Tibial nerve (tissue), 4 donors: ENCODE data around the gene RALA. TPM values are rescaled to one million over a fixed set of nuclear protein-coding genes. Genes with fewer than 3 reads are reported as not detected.

Experiments used
- DNase-seq, 2 donors: peaks; one replicate each; pipeline ENCODE4 v3.0.0-alpha.2; 2019; ENCODE audit warnings: low spot score in 2 of 2
- H3K27ac ChIP-seq, 4 donors: fragments of 200-600 bp; sonication (generic) in 3 of 4; one replicate each; pipeline ENCODE4 v1.5.1; 2017 to 2019; ENCODE audit warnings: mild to moderate bottlenecking in 1 of 4
- H3K27me3 ChIP-seq, 2 donors: fragments of 200-600 bp; sonication (generic) in 1 of 2; one replicate each; pipeline versions ENCODE4 v1.5.1 to v1.6.0; 2017 to 2019
- H3K36me3 ChIP-seq, 3 donors: fragments of 200-600 bp; sonication (generic); one replicate each; pipeline ENCODE4 v1.5.1; 2018 to 2019
- H3K4me1 ChIP-seq, 4 donors: fragments of 200-600 bp; sonication (generic) in 3 of 4; one replicate each; pipeline ENCODE4 v1.5.1; 2017 to 2019
- H3K4me3 ChIP-seq, 4 donors: fragments of 200-600 bp; sonication (generic) in 3 of 4; one replicate each; pipeline ENCODE4 v1.5.1; 2017 to 2019; ENCODE audit warnings: mild to moderate bottlenecking in 1 of 4, moderate library complexity in 1 of 4
- H3K9me3 ChIP-seq, 4 donors: fragments of 200-600 bp; sonication (generic) in 3 of 4; one replicate each; pipeline ENCODE4 v1.5.1; 2017 to 2019
- CTCF ChIP-seq, 5 experiments: fragments of 200-600 bp in 3 of 5; fragments of 450-650 bp in 2 of 5; sonication (generic) in 3 of 5; IDR thresholded peaks; one replicate each; pipeline ENCODE4 v1.5.1; 2016 to 2019; ENCODE audit warnings: antibody characterized with exemption in 5 of 5, mild to moderate bottlenecking in 3 of 5, moderate library complexity in 2 of 5
- EP300 ChIP-seq, 2 donors: sonication (generic); formaldehyde crosslinking; IDR thresholded peaks; one replicate each; pipeline ENCODE4 v1.6.1; 2017; ENCODE audit warnings: antibody characterized with exemption in 2 of 2, mild to moderate bottlenecking in 1 of 2
- POLR2A ChIP-seq, 2 donors: fragments of 450-650 bp; IDR thresholded peaks; one replicate each; pipeline ENCODE4 v1.6.1; 2017; ENCODE audit warnings: antibody characterized with exemption in 2 of 2, mild to moderate bottlenecking in 2 of 2, moderate library complexity in 2 of 2
- WGBS, 2 donors: methylation state at CpG; one replicate each; pipeline ENCODE4 v1.1.5; 2018; 5-methylcytosine and 5-hydroxymethylcytosine counted together
- total RNA-seq, 4 donors: library from RNA; depleted of rRNA; stranded (reverse); fragments of >200 nt; gene quantifications; one replicate each; pipeline ENCODE4 v1.1.0, GENCODE V29; 2016

RALA gene
- total RNA-seq, 4 donors from 2014 or later: 16.7 to 38.2 (median 23.9) TPM

DNA sequence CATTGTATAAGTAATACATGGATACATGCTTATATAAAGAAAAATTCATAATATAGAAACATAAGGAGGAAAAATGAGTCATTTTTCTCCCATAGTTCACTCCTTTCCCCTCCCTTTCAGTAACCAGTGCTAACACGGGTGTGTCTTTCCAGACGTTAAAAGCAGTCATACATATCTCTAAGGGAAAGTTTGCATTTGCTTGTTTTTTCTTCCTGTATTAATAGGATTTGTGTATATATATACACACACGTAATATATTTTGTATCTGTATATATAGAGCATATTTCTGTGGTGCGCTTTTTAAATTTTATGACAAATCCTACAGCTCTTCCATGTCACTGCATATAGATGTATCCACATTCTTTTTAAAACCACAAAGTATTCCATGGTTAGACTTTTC, 78.8 kb downstream of the RALA start:
- 74 to 78% methylated on average over 4 of the region's 4 CpGs for WGBS, 2 donors
- no peaks in the 10 kb centered on the region for H3K27me3 ChIP-seq

GRCh38 chr7:39703144-39703543, 79.8 kb downstream of the RALA start:
- WGBS, 2 donors: 47% methylated on average over 5 of the region's 5 CpGs

More for the DNA sequence above, 78.8 kb downstream of the RALA start:
- Histone ChIP-seq H3K9me3 (no peaks in the 10 kb centered on the region), H3K4me1 (peaks cover 0 to 6% (median 0%) of the 10 kb centered on the region in 4 donors), H3K27ac (no peak overlapping the region), H3K4me3 (no peak overlapping the region), H3K36me3 (peaks cover 0 to 46% (median 4%) of the 10 kb centered on the region in 3 donors)
- no peak for DNase-seq
- TF ChIP-seq CTCF (IDR thresholded peaks at IDR 0.05) (no peak), EP300 (IDR thresholded peaks at IDR 0.05) (no peak), POLR2A (IDR thresholded peaks at IDR 0.05) (no peak)

GRCh38 chr7:39709029-39709428, 85.7 kb downstream of the RALA start:
- no peak for TF ChIP-seq EP300 (IDR thresholded peaks at IDR 0.05)
- Histone ChIP-seq H3K36me3 (peaks cover 0 to 27% (median 0%) of the 10 kb centered on the region in 3 donors), H3K9me3 (peaks cover 0 to 10% (median 0%) of the 10 kb centered on the region in 4 donors), H3K4me3 (no peak overlapping the region), H3K4me1 (peaks cover 0 to 12% (median 0%) of the 10 kb centered on the region in 4 donors), H3K27ac (no peak overlapping the region), H3K27me3 (no peaks in the 10 kb centered on the region)
- DNase-seq: no peak
- WGBS, 2 donors: 91 to 92% methylated on average over 5 of the region's 5 CpGs

More at GRCh38 chr7:39703144-39703543, 79.8 kb downstream of the RALA start:
- Histone ChIP-seq H3K36me3 (peaks cover 0 to 46% (median 0%) of the 10 kb centered on the region in 3 donors), H3K4me1 (peaks cover 0 to 2% (median 0%) of the 10 kb centered on the region in 4 donors), H3K27ac (no peak overlapping the region), H3K4me3 (no peak overlapping the region), H3K27me3 (no peaks in the 10 kb centered on the region), H3K9me3 (no peaks in the 10 kb centered on the region)
- TF ChIP-seq POLR2A (IDR thresholded peaks at IDR 0.05): no peak
- TF ChIP-seq EP300 (IDR thresholded peaks at IDR 0.05): no peak
- TF ChIP-seq CTCF (IDR thresholded peaks at IDR 0.05): no peak
- DNase-seq: no peak

DNA sequence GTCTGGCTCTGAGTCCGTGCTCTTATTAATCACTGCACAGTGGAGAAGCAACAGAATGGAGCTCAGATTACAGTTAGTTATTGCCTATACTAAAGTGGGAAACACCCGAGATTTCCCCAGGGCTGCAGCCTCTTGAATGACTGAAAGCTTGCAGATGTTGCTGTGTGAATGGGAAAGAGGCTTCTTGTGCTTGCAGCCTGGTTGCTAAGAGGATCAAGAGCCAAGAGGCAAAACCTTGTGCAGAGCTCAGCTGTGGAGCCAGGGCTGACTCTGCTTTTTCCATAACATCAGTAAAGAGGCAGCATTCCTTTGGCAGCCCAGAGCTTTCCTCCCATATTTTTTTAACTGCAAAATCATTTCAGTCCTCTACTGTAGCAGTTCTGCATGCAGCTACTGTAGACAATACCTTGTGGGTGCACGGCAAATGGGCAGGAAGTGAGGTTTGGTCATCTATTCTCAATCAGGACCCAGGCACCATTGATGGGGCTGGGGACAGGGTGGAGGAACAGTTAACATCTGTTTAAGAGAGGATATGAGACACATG, 86.5 kb downstream of the RALA start:
- Histone ChIP-seq H3K4me1 (peaks cover 0 to 12% (median 0%) of the 10 kb centered on the region in 4 donors), H3K27me3 (no peaks in the 10 kb centered on the region), H3K36me3 (peaks cover 0 to 21% (median 0%) of the 10 kb centered on the region in 3 donors), H3K27ac (no peak overlapping the region), H3K9me3 (peaks cover 0 to 18% (median 3%) of the 10 kb centered on the region in 4 donors), H3K4me3 (no peak overlapping the region)
- TF ChIP-seq POLR2A (IDR thresholded peaks at IDR 0.05): no peak
- WGBS, 2 donors: 9 to 32% methylated on average over 3 of the region's 3 CpGs
- DNase-seq: peak in 1 of 2 donors; percentile 16

GRCh38 chr7:39712751-39713150, 89.4 kb downstream of the RALA start:
- H3K4me3 ChIP-seq: no peak overlapping the region

More at GRCh38 chr7:39712751-39713150, 89.4 kb downstream of the RALA start:
- H3K27me3 ChIP-seq: no peaks in the 10 kb centered on the region
- no peak for TF ChIP-seq EP300 (IDR thresholded peaks at IDR 0.05)
- TF ChIP-seq POLR2A (IDR thresholded peaks at IDR 0.05): no peak
- no peak for TF ChIP-seq CTCF (IDR thresholded peaks at IDR 0.05)
- 59 to 68% methylated on average over 1 of the region's 1 CpG for WGBS, 2 donors
- no peak overlapping the region for H3K27ac ChIP-seq
- peaks cover 0 to 12% (median 0%) of the 10 kb centered on the region in 4 donors for H3K4me1 ChIP-seq
- peaks cover 0 to 27% (median 3%) of the 10 kb centered on the region in 4 donors for H3K9me3 ChIP-seq
- no peak for DNase-seq
- no peaks in the 10 kb centered on the region for H3K36me3 ChIP-seq
